Small intestine (tissue), 7 donors: ENCODE data around the gene PRDM2. TPM values are rescaled to one million over a fixed set of nuclear protein-coding genes. Genes with fewer than 3 reads are reported as not detected.

Experiments used
- DNase-seq, 2 donors: peaks; one replicate each; pipeline versions ENCODE4 v3.0.0 to v3.0.0-alpha.2; 2013
- FAIRE-seq: peaks from 2 replicates; lab custom pipeline; 2012; peaks lifted over from hg19 to GRCh38; lab: Jason Lieb, UNC
- H3K27ac ChIP-seq, 3 donors: one replicate each; pipeline ENCODE4 v1.5.1; 2013; ENCODE audit warnings: low read length in 2 of 3, mild to moderate bottlenecking in 2 of 3, control low read depth in 1 of 3, inconsistent platforms in 1 of 3, low read depth in 1 of 3, moderate library complexity in 1 of 3
- H3K27me3 ChIP-seq, 3 donors: one replicate each; pipeline ENCODE4 v1.6.1; 2013; ENCODE audit warnings: low read length in 3 of 3, inconsistent platforms in 1 of 3; ENCODE audit not compliant: control insufficient read depth in 3 of 3, insufficient read depth in 3 of 3
- H3K36me3 ChIP-seq, 3 donors: one replicate each; pipeline ENCODE4 v1.6.1; 2013; ENCODE audit warnings: low read length in 3 of 3, inconsistent platforms in 1 of 3, low read depth in 1 of 3, mild to moderate bottlenecking in 1 of 3, moderate library complexity in 1 of 3; ENCODE audit not compliant: control insufficient read depth in 3 of 3, insufficient read depth in 2 of 3
- H3K4me1 ChIP-seq, 3 donors: one replicate each; pipeline ENCODE4 v1.6.1; 2013; ENCODE audit warnings: low read length in 2 of 3, inconsistent platforms in 1 of 3, low read depth in 1 of 3, mild to moderate bottlenecking in 1 of 3, moderate library complexity in 1 of 3; ENCODE audit not compliant: control insufficient read depth in 3 of 3, insufficient read depth in 2 of 3
- H3K4me3 ChIP-seq, 3 donors: one replicate each; pipeline ENCODE4 v1.5.1; 2013; ENCODE audit warnings: low read length in 3 of 3, control low read depth in 1 of 3, inconsistent platforms in 1 of 3, low read depth in 1 of 3, mild to moderate bottlenecking in 1 of 3, moderate library complexity in 1 of 3
- H3K9me3 ChIP-seq, 2 donors: one replicate each; pipeline ENCODE4 v1.6.1; 2013; ENCODE audit warnings: low read depth in 1 of 2, low read length in 1 of 2; ENCODE audit not compliant: control insufficient read depth in 2 of 2, insufficient read depth in 1 of 2
- WGBS, 3 donors: extraction: QIAGEN DNeasy Blood & Tissue Kit; methylation state at CpG; one replicate each; pipeline ENCODE4 v1.1.7; 2013; 5-methylcytosine and 5-hydroxymethylcytosine counted together
- polyA plus RNA-seq, 4 donors: library from polyadenylated mRNA; stranded (reverse) in 3 of 4; unstranded in 1 of 4; fragments of 200-250 nt in 3 of 4; fragments of 120-200 nt in 1 of 4; gene quantifications; one replicate each; pipeline versions ENCODE4 v1.2.1 to v1.2.3, GENCODE V29; 2013
- donor health status: healthy with polysubstance abuse.
- donor health status: control.
- donor health status: control.
- donor health status: Bipolar disorder and iron deficiency.
- donor health status: healthy.

The PRDM2 gene
- polyA plus RNA-seq, 4 donors = 9.5 to 22.7 (median 11.7) TPM

- Histone ChIP-seq H3K4me3 (no peak overlapping the region), H3K4me1 (peaks cover 0 to 6% (median 2%) of the 10 kb centered on the region in 3 donors), H3K36me3 (no peaks in the 10 kb centered on the region), H3K9me3 (no peaks in the 10 kb centered on the region), H3K27ac (no peak overlapping the region), H3K27me3 (no peaks in the 10 kb centered on the region)
- no peak for FAIRE-seq
- DNase-seq = no peak
- 92 to 97% (median 96%) methylated on average over 2 of the region's 2 CpGs for WGBS, 3 donors
Measured at GRCh38 chr1:13760340-13760739, 60.4 kb downstream of the PRDM2 start.

- peaks cover 0 to 6% (median 2%) of the 10 kb centered on the region in 3 donors for H3K4me1 ChIP-seq
- DNase-seq (no peak), FAIRE-seq (no peak)
- WGBS, 3 donors = 66 to 79% (median 72%) methylated on average over 5 of the region's 5 CpGs
- H3K9me3 ChIP-seq = no peaks in the 10 kb centered on the region
- no peak overlapping the region for H3K27ac ChIP-seq
- H3K27me3 ChIP-seq = no peaks in the 10 kb centered on the region
- H3K36me3 ChIP-seq = no peaks in the 10 kb centered on the region
- H3K4me3 ChIP-seq = no peak overlapping the region
Measured at GRCh38 chr1:13760921-13761320, 60.9 kb downstream of the PRDM2 start.

- no peaks in the 10 kb centered on the region for H3K9me3 ChIP-seq
- no peak overlapping the region for H3K4me3 ChIP-seq
- 86 to 89% (median 87%) methylated on average over 9 of the region's 9 CpGs for WGBS, 3 donors
- H3K27me3 ChIP-seq = no peaks in the 10 kb centered on the region
- no peaks in the 10 kb centered on the region for H3K36me3 ChIP-seq
- DNase-seq (no peak), FAIRE-seq (no peak)
- no peak overlapping the region for H3K27ac ChIP-seq
- H3K4me1 ChIP-seq = peaks cover 0 to 6% (median 2%) of the 10 kb centered on the region in 3 donors
Measured at GRCh38 chr1:13761883-13762282, 61.9 kb downstream of the PRDM2 start.

- no peak for FAIRE-seq
- H3K9me3 ChIP-seq = no peaks in the 10 kb centered on the region
- no peaks in the 10 kb centered on the region for H3K27me3 ChIP-seq
- no peaks in the 10 kb centered on the region for H3K36me3 ChIP-seq
- no peak for DNase-seq
- H3K27ac ChIP-seq = no peak overlapping the region
- no peak overlapping the region for H3K4me3 ChIP-seq
- 86 to 95% (median 90%) methylated on average over 8 of the region's 8 CpGs for WGBS, 3 donors
- H3K4me1 ChIP-seq = peaks cover 0 to 3% (median 2%) of the 10 kb centered on the region in 3 donors
Measured at GRCh38 chr1:13762642-13763041, 62.7 kb downstream of the PRDM2 start.

- peaks cover 0 to 3% (median 2%) of the 10 kb centered on the region in 3 donors for H3K4me1 ChIP-seq
- H3K27me3 ChIP-seq = no peaks in the 10 kb centered on the region
- no peaks in the 10 kb centered on the region for H3K36me3 ChIP-seq
- no peak for FAIRE-seq
- no peaks in the 10 kb centered on the region for H3K9me3 ChIP-seq
- DNase-seq = no peak
- no peak overlapping the region for H3K4me3 ChIP-seq
- WGBS, 3 donors = 66 to 83% (median 78%) methylated on average over 2 of the region's 2 CpGs
- no peak overlapping the region for H3K27ac ChIP-seq
Measured at GRCh38 chr1:13763222-13763621, 63.2 kb downstream of the PRDM2 start.

GRCh38 chr1:13763991-13764390 is 64.0 kb downstream of the PRDM2 start:
- FAIRE-seq (no peak), DNase-seq (no peak)
- Histone ChIP-seq H3K27me3 (no peaks in the 10 kb centered on the region), H3K36me3 (no peaks in the 10 kb centered on the region), H3K4me3 (no peak overlapping the region), H3K27ac (no peak overlapping the region), H3K4me1 (peaks cover 0 to 3% (median 2%) of the 10 kb centered on the region in 3 donors), H3K9me3 (no peaks in the 10 kb centered on the region)
- 77 to 80% (median 77%) methylated on average over 6 of the region's 6 CpGs for WGBS, 3 donors

GRCh38 chr1:13764588-13765332 is 64.8 kb downstream of the PRDM2 start:
- FAIRE-seq (no peak), DNase-seq (no peak)
- no peaks in the 10 kb centered on the region for H3K9me3 ChIP-seq
- no peak overlapping the region for H3K27ac ChIP-seq
- peaks cover 0 to 2% (median 0%) of the 10 kb centered on the region in 3 donors for H3K36me3 ChIP-seq
- WGBS, 3 donors = 75 to 81% (median 79%) methylated on average over 6 of the region's 6 CpGs
- no peak overlapping the region for H3K4me3 ChIP-seq
- H3K4me1 ChIP-seq = peaks cover 0 to 3% (median 0%) of the 10 kb centered on the region in 3 donors
- H3K27me3 ChIP-seq = no peaks in the 10 kb centered on the region

- H3K27ac ChIP-seq = no peak overlapping the region
Measured at GRCh38 chr1:13766592-13767564, 66.9 kb downstream of the PRDM2 start.

More at GRCh38 chr1:13766592-13767564, 66.9 kb downstream of the PRDM2 start:
- FAIRE-seq (no peak), DNase-seq (no peak)
- Histone ChIP-seq H3K4me3 (no peak overlapping the region), H3K4me1 (peaks cover 0 to 3% (median 0%) of the 10 kb centered on the region in 3 donors), H3K27me3 (no peaks in the 10 kb centered on the region), H3K36me3 (peaks cover 0 to 2% (median 0%) of the 10 kb centered on the region in 3 donors), H3K9me3 (no peaks in the 10 kb centered on the region)
- 93 to 95% (median 95%) methylated on average over 9 of the region's 9 CpGs for WGBS, 3 donors
